ENCODE results near the gene TLE3.
"Not testable (repeated sequence)": the region's sequence is repeated elsewhere in the genome, so short reads cannot be mapped to it uniquely, and the experiment has no call there.

TLE3 gene

DNA sequence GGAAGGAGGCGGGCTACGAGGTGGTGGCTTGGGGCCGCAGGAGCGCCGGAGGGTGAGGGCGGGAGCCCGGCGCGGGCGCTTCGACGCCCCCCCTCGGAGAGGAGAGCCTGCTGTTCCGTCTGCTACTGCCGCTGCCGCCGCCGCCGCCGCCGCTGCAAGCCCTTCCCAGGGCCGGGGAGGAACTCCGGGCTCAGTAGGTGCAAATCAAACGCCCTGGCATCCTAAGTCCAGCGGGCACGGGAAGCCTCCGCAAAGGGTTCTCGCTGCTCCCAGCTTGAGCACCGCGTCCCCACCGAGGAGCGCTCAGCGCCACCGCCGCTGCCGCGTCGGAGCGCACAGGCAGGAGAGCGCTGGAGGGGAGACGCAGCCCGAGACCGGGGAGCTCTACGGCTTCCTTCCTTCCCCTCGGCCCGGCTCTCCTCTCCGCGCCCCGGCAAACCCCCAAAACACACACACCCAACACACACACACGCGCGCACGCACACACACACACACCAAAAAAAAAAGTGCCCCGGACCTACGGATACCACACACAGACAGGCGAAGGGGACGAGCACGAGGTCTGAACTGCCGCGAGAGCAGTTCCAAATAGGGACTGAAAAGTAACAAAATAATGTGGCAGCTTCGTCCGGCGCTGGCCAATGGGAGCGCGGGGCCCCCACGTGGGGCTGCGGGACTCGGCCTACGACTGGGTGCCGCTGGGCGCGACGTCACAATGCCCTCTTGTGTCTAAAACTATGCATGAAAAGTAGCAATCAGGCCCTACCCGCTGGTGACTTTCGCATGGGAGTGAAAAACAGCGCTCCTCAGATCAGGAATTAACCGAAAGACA is at the start of gene TLE3:
Gene TLE3, minus strand, starts transcription at position 597 of the 832 bp plus-strand sequence. CDS start 1,119 bp downstream, outside the sequence.
- DNase-seq (ENCODE audit: low read depth), result peak; percentile 97

DNA sequence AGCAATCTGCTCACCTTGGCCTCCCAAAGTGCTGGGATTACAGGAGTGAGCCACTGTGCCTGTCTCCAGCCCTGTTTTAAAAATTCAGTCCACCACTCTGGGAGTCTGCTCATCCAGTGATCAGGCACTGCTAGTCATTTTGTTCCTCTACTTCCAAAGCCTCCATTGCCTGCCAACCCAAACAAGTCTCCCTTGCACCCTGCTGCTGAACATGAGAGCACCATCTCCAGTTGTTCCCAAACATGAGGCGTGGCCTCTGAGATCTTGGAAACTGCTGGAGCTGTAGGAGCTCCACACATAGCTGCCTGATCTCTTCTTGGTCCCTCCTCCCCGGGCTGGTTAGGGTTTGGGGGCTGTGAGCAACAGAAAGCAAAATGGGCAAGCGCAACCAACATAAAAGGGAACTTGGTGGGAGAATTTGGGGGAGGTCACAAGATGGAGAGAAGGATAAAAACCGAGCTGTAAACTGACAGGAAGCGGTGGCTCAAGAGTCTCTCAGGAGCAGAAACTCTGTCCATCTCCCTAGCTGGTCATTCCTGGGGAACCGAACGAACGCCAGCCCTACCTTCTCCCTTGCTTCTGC is 49.6 kb upstream of the TLE3 start:
- DNase-seq (ENCODE audit: low read depth), result no peak

DNA sequence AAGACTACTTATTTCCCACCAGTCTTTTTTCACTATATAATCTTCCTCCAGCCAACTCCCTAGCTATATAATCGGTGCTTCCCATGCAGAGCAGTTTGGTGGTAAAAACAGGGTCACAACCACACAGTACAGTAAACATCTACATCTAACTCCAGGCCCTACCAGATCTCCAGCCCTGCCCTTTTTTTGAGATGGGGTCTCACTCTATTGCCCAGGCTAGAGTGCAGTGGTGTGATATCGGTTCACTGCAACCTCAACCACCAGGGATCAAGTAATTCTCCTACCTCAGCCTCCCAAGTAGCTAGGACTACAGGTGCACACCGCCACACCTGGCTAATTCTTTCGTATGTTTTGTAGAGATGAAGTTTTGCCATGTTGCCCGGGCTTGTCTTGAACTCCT is 49.1 kb upstream of the TLE3 start:
- no peak for DNase-seq (ENCODE audit: low read depth)

DNA sequence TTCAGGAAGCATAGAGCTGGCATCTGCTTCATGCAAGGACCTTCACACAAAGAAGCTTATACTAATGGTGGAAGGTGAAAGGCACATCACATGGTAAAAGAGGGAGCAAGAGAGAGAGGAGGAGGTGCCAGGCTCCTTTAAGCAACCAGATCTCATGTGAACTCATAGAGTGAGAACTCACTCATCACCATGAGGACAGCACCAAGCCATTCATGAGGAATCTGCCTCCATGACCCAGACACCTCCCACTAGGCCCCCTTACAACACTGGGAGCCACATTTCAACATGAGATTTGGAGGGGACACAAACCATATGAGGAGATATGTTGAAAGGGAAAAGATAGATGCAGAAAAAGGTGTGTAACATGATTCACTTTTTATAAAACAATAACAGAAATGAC is 48.4 kb upstream of the TLE3 start:
- no peak for DNase-seq (ENCODE audit: low read depth)

DNA sequence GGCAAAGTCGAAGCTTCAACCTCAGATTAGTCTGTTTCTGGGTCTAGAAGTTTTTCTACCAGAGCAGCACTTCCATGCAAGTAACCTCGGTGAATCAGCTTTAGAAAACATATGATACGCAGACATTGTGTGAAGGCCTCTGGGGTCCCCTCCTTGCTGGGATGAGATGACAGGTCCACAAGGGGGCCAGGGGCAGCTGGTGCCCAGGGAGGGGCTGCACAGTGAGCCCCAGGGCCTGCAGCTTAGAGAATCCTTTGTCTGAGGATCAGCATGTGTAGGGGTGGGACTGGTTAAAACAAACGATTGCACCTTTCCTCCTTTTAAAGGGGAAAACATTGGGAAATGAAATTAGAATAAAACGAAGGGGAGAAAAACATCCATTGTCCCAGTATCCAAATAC is 47.5 kb upstream of the TLE3 start:
- DNase-seq (ENCODE audit: low read depth), result no peak

DNA sequence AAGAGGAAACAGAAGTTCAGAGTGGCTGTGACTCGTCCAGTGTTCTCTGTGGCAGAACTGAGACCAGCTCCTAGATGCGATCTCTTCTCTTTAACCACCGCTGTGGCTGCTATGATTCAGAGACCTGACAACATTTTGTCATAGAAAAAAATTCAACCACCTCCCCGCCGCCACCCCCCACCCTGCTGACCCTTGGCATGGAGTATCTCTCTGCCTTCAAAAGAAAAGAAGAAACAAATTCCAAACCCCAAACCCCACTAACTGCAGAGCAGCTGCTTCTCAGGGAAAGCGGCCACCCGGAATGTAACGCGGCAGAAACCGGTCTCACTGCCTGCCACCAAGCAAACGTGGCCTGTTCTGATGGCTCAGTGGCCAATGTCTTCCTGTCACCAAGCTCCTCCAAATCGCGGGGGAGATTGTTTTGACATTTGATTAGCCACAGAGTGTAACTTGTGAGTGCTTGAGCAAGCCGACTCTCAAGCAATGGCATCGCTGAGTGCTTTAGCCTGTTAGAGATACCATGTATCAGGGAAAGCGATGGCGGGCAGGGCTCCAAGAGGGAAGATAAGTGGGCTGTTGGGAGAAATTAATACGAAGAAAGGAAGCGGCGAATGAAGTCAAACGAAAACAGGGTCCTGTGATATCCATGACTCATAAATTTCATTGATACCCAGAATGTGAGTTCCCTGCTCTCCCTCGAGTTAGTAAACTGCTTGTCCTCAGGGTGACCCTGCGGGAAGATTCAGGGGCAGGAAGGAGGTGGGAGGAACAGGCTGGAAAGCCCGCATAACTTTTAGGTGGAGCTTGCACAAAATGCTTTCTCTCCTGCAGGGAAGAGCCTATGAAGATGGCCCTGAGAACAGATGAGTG is 44.8 kb upstream of the TLE3 start:
- no peak for DNase-seq (ENCODE audit: low read depth)

DNA sequence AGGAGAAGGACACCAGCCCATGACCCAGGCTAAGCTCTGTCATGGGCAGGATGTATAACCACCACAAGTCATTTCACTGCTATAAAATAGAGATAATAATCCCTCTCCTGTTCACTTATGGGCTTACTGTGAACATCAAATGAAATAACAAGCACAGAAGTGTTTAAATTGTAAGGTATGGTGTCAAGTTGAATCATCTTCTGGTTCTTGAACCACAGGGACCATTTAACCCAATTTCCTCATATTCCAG is 44.3 kb upstream of the TLE3 start:
- no peak for DNase-seq (ENCODE audit: low read depth)

DNA sequence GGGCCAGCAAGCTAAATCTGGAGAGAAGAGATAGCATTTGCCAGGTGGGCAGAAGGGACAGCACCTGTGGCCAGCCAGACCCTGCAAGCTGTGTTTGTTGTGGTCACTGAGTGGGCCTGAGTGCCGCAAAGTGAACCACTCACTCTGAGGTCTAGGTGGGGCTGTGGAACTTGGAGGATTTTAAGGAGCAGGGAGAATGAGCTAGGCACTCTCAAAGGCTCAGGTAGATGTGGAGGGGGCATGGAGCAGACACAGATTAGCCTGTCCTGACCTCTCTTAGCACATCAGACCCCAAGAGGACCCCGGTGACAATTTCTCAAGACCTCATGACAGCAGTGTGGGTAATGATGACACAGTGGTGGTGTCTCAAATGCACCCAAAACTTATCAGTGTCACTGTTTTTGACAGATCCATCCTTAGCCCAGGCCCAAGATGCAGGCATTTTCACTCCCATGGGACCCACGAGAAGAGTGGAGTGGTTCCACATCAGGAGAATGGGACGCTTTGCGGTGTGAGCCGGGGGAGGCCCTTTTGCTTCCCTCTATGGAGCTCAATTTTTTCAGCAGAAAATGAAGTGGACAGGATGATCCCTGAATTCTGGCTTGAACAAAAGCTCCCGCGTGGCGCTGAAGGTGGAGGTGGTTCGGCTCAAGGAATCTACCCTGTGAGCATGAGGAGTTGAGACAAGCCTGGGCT is 43.8 kb upstream of the TLE3 start:
- no peak for DNase-seq (ENCODE audit: low read depth)

DNA sequence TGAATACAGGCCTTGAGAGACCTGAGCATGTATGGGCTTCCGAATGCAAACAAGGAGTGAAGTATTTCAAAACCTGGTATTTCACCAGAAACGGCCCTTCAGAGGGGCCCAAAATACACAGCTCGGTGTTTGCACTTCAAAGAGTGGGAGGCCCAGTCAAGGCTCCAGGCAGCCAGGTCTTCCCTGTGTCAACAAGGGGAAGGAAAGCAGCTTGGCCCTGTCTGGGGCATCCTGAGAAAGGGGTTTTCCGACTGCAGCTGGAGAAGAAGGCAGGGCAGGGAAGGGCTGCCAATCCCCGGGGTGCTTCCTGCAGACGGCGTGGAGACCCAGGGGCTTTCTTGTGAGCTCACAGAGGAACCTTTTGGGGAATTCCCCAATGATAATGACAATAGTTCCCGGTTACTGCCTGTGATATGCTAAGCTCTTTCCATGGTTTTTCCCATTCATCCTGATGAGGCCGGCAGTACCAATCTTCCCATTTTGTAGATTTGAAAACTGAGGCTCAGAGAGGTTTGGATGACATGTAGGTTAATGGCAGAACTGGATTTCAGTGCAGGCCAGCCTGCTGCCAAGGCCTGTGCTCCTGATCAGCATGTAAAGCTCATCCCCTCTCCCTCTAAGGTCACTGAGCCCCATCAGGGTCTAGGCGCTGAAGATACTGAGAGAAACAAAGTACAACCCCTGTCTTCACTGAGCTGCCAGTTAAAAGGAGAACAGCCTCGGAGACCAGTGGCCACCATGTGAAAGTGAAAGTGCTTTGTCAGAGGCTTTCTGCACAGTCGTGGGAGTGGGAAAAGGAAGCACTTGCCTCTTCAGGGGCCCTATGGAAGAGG is 43.0 kb upstream of the TLE3 start:
- DNase-seq (ENCODE audit: low read depth), result no peak

DNA sequence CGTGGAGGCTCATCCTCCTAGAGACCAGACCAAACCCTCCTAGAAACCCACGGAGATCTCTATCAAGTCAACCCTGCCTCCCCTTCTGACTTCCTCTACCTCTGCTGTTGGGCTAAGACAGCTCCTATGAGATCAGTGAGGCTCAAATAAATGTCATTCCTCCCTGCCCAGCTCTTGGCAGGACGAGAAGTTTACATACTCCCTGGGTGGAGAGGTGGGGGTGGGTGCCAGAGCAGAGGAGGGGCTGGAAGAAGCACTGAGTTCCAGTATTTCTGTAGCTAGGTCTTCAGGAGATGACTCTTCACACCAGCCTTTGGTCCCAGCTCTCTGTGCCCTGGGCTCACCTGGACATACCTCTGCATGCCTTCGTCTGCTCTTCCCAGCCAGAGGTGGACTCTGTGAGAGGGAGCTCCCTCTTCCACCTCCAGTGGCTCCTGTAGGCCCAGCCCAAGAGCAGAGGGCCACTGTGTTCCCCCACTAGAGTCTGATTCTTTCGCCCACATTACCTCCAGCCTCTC is 42.4 kb upstream of the TLE3 start:
- no peak for DNase-seq (ENCODE audit: low read depth)

DNA sequence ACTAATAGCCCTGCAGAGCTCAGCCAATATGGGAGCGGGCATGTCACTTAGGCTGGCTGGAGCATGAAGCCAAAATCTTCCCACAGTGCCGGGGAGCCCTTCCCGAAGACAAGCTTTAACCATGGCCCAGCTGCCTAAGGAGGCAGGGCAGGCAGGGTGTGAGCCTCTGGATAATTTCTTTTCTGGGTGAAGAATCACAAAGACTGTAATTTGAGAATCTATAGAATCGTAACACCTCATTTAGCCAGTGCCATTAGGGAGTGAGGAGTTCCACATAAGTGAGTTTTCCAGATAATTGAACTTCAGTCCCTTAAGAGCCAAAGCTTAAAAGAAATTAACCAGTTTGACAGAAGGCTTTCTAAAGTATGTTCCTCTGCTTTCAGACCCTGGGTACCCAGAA is 40.2 kb upstream of the TLE3 start:
- DNase-seq (ENCODE audit: low read depth), result no peak

DNA sequence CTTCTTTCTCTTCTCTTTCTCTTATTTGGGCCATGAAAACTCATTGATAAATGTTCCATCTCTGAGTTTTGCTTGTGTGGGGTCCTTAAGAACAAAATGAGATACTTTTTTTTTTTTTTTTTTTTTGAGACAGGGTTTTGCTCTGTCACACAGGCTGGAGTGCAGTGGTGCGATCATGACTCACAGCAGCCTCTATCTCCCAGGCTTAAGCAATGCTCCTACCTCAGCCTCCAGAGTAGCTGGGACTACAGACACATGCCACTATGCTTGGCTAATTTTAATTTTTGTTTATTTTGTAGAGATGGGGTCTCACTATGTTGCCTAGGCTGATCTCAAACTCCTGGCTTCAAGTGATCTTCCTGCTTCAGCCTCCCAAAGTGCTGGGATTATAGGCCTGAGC is 39.3 kb upstream of the TLE3 start:
- DNase-seq (ENCODE audit: low read depth), result not testable (repeated sequence)

DNA sequence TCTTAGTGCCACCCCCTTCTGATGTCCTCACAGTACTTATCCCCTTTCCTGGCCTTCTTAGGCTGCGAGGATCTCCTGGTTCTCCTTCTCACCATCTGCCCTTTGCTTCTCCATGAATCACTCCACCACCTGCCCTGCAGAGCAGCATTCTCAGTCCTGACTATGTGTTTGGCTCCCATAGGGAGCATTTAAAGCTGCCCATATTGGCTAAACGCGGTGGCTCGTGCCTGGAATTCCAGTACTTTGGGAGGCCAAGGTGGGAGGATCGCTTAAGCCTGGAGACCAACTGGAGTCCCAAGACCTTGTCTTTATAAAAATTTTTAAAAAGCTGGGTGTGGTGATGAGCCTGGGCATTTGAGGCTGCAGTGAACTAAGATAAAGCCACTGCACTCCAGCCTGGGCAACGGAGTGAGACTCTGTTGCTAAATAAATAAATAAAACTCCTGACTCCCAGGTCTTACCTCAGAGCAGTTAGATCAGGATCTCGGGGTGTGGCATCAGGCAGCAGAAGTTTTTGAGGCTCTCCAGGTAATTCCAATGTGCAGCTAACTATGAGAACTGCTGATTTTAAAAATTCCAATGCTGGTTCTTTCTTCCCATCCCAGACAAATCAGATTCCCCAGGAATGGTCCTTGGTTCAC is 36.2 kb upstream of the TLE3 start:
- no peak for DNase-seq (ENCODE audit: low read depth)

DNA sequence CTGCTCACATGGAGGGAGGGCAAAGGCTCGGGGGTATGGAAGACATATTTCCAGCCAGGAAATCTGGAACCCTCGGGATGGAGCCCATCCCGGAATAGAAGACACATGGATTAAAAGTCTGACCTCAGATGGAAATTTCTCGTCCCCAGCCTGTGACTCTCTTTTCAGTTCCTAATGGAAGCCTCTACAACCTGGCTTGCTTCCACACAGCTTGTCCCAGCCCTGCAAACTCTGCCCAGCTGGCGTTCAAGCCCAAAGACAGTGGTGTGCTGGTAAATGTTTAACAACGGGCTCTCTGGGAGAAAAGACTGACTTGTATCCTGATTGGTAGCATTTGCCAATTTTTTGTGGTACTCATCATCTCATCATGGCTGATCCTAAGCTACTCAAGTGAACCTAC is 35.6 kb upstream of the TLE3 start:
- no peak for DNase-seq (ENCODE audit: low read depth)

DNA sequence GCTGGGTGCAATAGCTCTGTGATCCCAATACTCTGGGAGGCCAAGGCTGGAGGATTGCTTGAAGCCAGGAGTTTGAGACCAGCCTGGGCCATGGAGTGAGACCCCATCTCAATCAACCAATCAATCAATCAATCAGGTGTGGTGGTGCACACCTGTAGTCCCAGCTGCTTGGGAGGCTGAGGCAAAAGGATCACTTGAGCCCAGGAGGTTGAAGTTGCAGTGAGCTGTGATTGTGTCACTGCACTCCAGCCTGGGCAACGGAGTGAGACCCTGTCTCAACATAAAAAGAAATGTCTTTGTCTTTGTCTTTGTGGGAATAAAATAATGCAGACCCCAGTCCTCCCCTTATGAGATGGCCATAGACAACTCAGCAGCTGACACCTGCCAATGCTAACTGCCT is 34.9 kb upstream of the TLE3 start:
- no peak for DNase-seq (ENCODE audit: low read depth)

DNA sequence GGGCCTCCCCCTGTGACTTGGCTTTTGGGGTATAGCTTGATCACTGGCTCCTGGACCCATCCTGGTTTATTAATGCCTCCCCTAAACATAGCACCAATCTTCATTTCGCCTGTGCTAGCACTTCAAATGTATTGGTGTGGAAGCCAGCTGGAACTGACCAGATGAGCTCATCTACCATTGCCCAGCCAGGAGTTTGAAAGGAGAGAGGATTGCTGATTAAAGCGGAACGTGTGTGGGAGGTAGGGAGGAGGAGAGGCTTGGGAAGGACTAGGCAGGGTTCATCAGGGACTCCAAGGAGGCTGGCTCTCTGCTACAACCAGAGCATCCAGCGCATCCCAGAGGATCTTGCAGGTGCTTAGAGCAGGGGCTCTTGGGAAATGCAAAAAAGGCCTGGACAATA is 34.4 kb upstream of the TLE3 start:
- no peak for DNase-seq (ENCODE audit: low read depth)

DNA sequence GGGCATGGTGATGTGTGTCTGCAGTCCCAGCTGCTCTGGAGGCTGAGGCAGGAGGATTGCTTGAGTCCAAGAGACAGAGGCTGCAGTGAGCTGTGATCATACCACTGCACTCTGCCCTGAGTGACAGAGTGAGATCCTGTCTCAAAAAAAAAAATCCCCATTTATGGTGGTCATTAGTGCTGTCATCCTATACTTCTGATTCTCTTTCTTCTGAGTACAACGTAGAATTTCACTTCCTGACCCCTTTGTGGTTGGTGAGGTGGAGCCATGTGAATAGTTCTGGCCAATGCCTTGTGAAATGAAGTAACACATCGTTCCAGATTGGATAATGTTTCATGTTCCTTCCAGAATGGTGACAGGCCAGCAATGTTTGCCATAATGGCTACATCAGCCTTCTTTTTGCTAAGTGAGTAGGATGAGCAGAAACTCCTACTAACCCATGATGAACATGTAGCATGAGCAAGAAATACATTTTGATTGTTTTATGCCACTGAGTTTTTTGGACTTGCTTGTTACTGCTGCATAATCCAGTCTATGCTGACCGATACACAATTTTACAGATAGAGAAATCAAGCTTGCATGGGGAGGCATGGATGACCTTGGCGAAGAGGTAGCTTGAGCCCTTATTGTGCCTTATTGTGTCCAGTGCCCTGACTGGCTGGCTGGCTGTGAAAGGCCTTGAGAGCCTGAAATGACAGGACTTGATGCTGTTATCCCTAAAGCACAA is 30.9 kb upstream of the TLE3 start:
- DNase-seq (ENCODE audit: low read depth), result no peak

DNA sequence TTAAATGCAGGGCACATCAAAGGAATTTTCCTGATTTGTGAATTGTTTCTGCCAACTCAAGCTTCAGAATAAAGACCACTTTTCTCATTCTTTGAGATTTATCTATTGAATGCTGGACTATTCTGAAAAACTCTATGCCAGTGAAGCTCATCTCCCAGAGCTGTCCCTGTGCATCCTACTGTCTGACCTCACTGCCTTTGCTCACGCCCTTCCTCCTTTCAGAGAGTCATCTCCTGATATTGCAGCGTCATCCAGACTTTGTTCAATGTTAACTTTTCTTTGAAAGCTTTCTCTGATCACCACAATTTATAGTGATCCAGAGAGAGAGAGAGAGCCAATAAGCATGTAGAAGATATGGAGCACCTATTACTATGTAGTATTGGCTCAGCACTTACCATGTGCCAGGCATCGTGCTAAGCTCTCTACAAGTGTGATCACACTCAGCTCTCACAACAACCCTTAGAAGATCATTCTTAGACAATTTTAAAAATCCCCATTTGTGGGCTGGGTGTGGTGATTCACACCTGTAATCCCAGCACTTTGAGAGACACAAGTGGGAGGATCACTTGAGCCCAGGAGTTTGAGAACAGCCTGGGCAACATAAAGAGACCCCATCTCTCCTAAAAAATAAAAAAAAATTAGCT is 30.2 kb upstream of the TLE3 start:
- DNase-seq (ENCODE audit: low read depth), result no peak

DNA sequence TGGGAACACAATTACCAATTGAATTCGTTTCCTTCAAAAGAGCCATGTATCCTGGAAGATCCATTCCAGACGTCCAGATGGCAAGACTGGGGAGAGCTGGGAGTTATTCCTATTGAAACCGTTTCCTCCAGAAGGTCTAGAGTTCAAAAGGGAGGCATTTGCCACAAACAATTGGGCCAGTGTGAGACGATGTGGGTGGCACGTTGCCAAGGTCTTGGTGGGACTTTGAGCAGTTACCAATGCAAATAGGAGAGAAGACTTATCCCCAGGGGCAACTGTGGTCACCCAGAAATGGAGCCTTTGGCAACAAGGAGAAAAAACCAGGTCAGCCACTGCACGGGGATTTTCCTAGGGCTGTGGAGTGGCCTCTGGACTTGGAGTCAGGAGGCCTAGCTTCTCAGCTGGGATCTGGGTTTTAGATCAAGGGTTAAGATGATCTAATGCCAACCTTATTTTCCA is 29.6 kb upstream of the TLE3 start:
- DNase-seq (ENCODE audit: low read depth), result no peak

DNA sequence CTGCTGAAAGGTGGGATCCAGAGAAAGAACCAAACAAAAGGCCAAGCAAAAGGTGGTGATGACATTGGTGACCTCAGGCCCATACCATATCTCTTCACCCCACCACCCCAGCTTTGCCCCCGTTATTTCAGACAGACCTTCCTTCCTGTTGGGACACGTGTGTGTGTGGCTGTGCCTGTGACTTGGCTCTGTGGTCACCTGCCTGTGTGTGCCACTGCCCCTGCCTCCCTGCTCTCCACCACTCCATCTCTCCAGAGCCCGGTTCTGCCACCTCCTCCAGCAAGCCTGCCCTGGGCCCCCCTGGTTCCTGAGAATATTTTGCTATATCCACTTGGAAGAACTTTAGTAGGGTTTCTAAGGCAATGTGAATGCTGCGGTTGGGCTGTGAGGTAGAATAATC is 28.6 kb upstream of the TLE3 start:
- no peak for DNase-seq (ENCODE audit: low read depth)

Data from stimulated activated CD8-positive, alpha-beta memory T cell treated with anti-CD3 and anti-CD28 coated beads, Interleukin-12 subunit alpha, Interleukin-12 subunit beta, amount 100 ng/mL, for 4 hours (primary cell).